Measurements from ENCODE around the gene DIAPH1. TPM values are rescaled to one million over a fixed set of nuclear protein-coding genes. Genes with fewer than 3 reads are reported as not detected.

DIAPH1 gene
- total and polyA plus RNA-seq, 11 donors = 29.9 to 137 (median 61.5) TPM

DNA sequence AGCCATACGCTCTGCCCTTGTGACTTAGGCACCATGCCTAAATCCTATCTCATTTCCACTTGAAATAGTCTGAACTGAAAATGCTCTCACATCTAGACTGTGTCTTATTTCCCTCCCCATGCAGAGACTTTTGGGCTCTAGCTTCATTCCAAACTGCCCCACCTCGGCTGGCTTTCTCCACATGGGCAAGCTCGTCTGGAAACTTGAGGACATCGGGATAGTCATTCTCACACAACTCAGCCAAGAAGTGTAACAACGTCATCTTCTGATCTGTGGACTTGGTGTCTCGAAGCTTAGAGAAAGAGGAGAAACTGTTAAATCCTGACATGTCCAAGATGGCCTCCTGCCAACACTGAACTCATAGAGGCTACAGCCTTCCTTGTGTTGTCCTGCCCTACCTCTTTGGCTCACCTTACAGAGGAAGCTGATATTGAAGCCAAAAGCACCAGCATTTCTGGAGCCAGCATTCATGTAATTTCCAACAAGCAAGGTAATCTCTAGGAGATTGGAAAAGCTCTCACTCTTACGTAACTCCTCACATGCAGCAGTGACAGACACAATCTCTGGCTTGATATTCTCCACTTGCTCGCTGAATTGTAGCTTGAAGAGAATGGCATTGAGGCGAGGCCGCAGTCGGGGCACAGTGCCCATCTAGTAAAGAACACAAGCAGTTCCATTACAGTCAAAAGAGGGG, 90.4 kb downstream of the DIAPH1 start:
- Histone ChIP-seq H3K27ac (peak overlapping the region; percentile 63 to 90 (median 84)), H3K27me3 (no peaks in the 10 kb centered on the region), H3K4me1 (peaks cover 2 to 52% (median 40%) of the 10 kb centered on the region in 12 donors), H3K36me3 (peaks cover 0 to 91% (median 51%) of the 10 kb centered on the region in 9 donors), H3K4me3 (no peak overlapping the region), H3K9me3 (no peaks in the 10 kb centered on the region)
- DNase-seq = peak in 2 of 5 donors; percentile 60 to 70
- intact Hi-C loops (cut with DNase I) = loop anchor here in 8 of 10 donors (2.0 to 10.0 kb wide), 11 partner anchors 30 to 204 kb away; partner anchors contain the start of genes PCDHGA11 (in 2 of the 8), PCDHGB7 (in 2 of the 8), PCDHGA1 (in 1 of the 8) and PCDHGA10 (in 1 of the 8)
- WGBS, 4 donors = 25 to 41% (median 35%) methylated on average over 11 of the region's 11 CpGs
- peak; percentile 49 to 78 (median 61) for ATAC-seq
- TF ChIP-seq POLR2A (IDR thresholded peaks at IDR 0.05) (no peak), CTCF (IDR thresholded peaks at IDR 0.05) (no peak)

DNA sequence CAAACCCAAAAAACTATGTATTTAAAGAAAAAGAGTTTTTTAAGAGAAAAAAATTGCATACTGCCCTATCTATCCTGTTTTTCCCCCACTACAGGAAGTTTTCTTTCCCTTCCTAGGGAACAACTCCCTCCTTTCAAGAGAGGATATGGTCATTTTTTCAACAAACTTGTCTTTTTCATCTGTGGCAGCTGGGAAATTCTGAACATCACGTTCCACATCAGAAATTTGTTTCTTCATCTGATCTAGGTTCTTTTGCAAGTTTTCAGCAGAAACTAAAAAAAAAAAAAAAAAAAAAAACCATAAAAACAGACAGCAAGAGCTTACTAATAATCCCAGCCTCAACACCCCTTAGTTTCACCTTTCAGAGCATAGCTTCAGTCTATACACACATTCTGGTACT, 91.4 kb downstream of the DIAPH1 start:
- H3K4me1 ChIP-seq = peaks cover 3 to 63% (median 47%) of the 10 kb centered on the region in 12 donors
- peak overlapping the region; percentile 22 to 90 (median 84) for H3K27ac ChIP-seq
- H3K36me3 ChIP-seq = peaks cover 0 to 91% (median 41%) of the 10 kb centered on the region in 9 donors

GRCh38 chr5:141525653-141526052, 93.1 kb downstream of the DIAPH1 start:
- Histone ChIP-seq H3K27ac (peak overlapping the region in 10 of 12 donors; percentile 38 to 95 (median 76)), H3K4me3 (no peak overlapping the region), H3K36me3 (peaks cover 0 to 82% (median 38%) of the 10 kb centered on the region in 9 donors), H3K27me3 (no peaks in the 10 kb centered on the region), H3K4me1 (peaks cover 12 to 77% (median 64%) of the 10 kb centered on the region in 12 donors), H3K9me3 (no peaks in the 10 kb centered on the region)
- intact Hi-C loops (cut with DNase I) = loop anchor here in 9 of 10 donors (2.0 to 10.0 kb wide), 15 partner anchors 33 to 201 kb away; partner anchors contain the start of genes PCDHGB7 (in 4 of the 9), PCDHGC3 (in 3 of the 9), PCDHGA11 (in 2 of the 9) and PCDHGA1 (in 1 of the 9)
- TF ChIP-seq POLR2A (IDR thresholded peaks at IDR 0.05) = no peak
- TF ChIP-seq CTCF (IDR thresholded peaks at IDR 0.05) = no peak
- no peak for ATAC-seq
- WGBS, 4 donors = 77 to 85% (median 83%) methylated on average over 7 of the region's 7 CpGs
- no peak for DNase-seq

More for the DNA sequence above, 91.4 kb downstream of the DIAPH1 start:
- H3K9me3 ChIP-seq = no peaks in the 10 kb centered on the region
- no peak for ATAC-seq
- DNase-seq = no peak
- intact Hi-C loops (cut with DNase I) = loop anchor here in 7 of 10 donors (2.0 to 10.0 kb wide), 11 partner anchors 35 to 203 kb away; partner anchors contain the start of genes PCDHGA11 (in 2 of the 7), PCDHGB7 (in 2 of the 7), PCDHGC3 (in 2 of the 7) and PCDHGA1 (in 1 of the 7)
- no peaks in the 10 kb centered on the region for H3K27me3 ChIP-seq
- WGBS, 4 donors = 44 to 57% (median 53%) methylated on average over 1 of the region's 1 CpG
- TF ChIP-seq POLR2A (IDR thresholded peaks at IDR 0.05) (no peak), CTCF (IDR thresholded peaks at IDR 0.05) (no peak)
- no peak overlapping the region for H3K4me3 ChIP-seq
